ENCODE results near the gene NRSN1.

DNA sequence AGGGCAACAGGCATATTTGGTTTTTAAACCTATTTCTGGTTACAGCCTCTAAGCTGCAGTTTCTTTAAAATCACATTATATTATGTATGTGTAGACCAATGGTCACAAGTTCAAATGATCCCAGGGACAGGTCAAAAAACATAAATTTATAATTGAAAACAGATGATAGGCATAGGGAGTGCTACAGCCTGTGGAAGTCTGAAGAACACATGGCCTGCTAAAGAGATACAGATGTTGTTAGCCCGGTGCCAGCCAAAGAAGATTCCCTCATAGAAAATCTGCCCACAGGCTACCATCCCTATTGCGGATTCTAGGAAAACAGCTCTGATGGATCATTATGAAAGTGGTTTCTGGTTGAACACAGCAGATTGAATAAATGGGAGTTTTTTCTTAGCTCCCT, 65.3 kb downstream of the NRSN1 start:
- TF ChIP-seq, protein P1, sequence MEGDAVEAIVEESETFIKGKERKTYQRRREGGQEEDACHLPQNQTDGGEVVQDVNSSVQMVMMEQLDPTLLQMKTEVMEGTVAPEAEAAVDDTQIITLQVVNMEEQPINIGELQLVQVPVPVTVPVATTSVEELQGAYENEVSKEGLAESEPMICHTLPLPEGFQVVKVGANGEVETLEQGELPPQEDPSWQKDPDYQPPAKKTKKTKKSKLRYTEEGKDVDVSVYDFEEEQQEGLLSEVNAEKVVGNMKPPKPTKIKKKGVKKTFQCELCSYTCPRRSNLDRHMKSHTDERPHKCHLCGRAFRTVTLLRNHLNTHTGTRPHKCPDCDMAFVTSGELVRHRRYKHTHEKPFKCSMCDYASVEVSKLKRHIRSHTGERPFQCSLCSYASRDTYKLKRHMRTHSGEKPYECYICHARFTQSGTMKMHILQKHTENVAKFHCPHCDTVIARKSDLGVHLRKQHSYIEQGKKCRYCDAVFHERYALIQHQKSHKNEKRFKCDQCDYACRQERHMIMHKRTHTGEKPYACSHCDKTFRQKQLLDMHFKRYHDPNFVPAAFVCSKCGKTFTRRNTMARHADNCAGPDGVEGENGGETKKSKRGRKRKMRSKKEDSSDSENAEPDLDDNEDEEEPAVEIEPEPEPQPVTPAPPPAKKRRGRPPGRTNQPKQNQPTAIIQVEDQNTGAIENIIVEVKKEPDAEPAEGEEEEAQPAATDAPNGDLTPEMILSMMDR (IDR thresholded peaks at IDR 0.05), result no peak
- no peak for TF ChIP-seq POLR2AphosphoS5 (IDR thresholded peaks at IDR 0.05)

Measured in prostate gland (tissue), 2 donors.